ENCODE results near the gene INMT.

INMT gene

GRCh38 chr7:30800785-30801252 is 48.9 kb downstream of the INMT start:
- no peak overlapping the region for H4K8ac ChIP-seq (ENCODE audit: low read depth, low read length)
- no peak overlapping the region for H3K4me2 ChIP-seq (ENCODE audit: low read length)
- H2BK5ac ChIP-seq (ENCODE audit: low read length), result no peak overlapping the region
- H2BK15ac ChIP-seq (replicated peaks; ENCODE audit: low read depth), result no peak overlapping the region
- WGBS (ENCODE audit: extremely low coverage, insufficient coverage, low lambda C conversion rate), result no CpG with 5 or more reads among the region's 6 CpGs
- H2AK5ac ChIP-seq (ENCODE audit: low read length), result no peak overlapping the region
- H3K79me1 ChIP-seq (ENCODE audit: low read length), result no peaks in the 10 kb centered on the region
- no peak overlapping the region for H2BK120ac ChIP-seq (ENCODE audit: low read depth, low read length)
- no peak overlapping the region for H3K23ac ChIP-seq (ENCODE audit: low read length)
- no peak overlapping the region for H3K4ac ChIP-seq (ENCODE audit: low read depth, low read length)
- no peak overlapping the region for H3K18ac ChIP-seq (ENCODE audit: low read length)
- no peaks in the 10 kb centered on the region for H3K4me1 ChIP-seq (ENCODE audit: control insufficient read depth, low read depth, low read length)
- H3K9ac ChIP-seq (ENCODE audit: low read length), result no peak overlapping the region
- H3K36me3 ChIP-seq (ENCODE audit: control insufficient read depth, insufficient read depth, low read length), result no peaks in the 10 kb centered on the region
- H3K56ac ChIP-seq (ENCODE audit: low read length), result no peak overlapping the region
- peak; percentile 74 for DNase-seq
- H3K27ac ChIP-seq (ENCODE audit: low read depth, low read length), result no peak overlapping the region
- no peak overlapping the region for H4K5ac ChIP-seq (ENCODE audit: low read length)
- no peak overlapping the region for H3K4me3 ChIP-seq (ENCODE audit: low read length)
- no peaks in the 10 kb centered on the region for H3K27me3 ChIP-seq (ENCODE audit: insufficient read depth, low read length, poor library complexity)
- H3K79me2 ChIP-seq (ENCODE audit: control insufficient read depth, insufficient read depth, low read length), result no peaks in the 10 kb centered on the region

GRCh38 chr7:30802812-30803211 is 50.9 kb downstream of the INMT start:
- H2BK15ac ChIP-seq (replicated peaks; ENCODE audit: low read depth), result no peak overlapping the region
- no peak overlapping the region for H4K5ac ChIP-seq (ENCODE audit: low read length)
- WGBS (ENCODE audit: extremely low coverage, insufficient coverage, low lambda C conversion rate), result 100% methylated on average over 2 of the region's 4 CpGs

GRCh38 chr7:30804078-30804661 is 52.2 kb downstream of the INMT start:
- Histone ChIP-seq H3K4me3 (ENCODE audit: low read length) (no peak overlapping the region), H3K23ac (ENCODE audit: low read length) (no peak overlapping the region), H3K36me3 (ENCODE audit: control insufficient read depth, insufficient read depth, low read length) (no peaks in the 10 kb centered on the region), H3K18ac (ENCODE audit: low read length) (no peak overlapping the region), H2BK120ac (ENCODE audit: low read depth, low read length) (no peak overlapping the region), H3K27me3 (ENCODE audit: insufficient read depth, low read length, poor library complexity) (no peaks in the 10 kb centered on the region), H2BK15ac (replicated peaks; ENCODE audit: low read depth) (no peak overlapping the region), H3K79me1 (ENCODE audit: low read length) (no peaks in the 10 kb centered on the region), H2BK5ac (ENCODE audit: low read length) (no peak overlapping the region), H3K27ac (ENCODE audit: low read depth, low read length) (no peak overlapping the region), H3K4me1 (ENCODE audit: control insufficient read depth, low read depth, low read length) (no peaks in the 10 kb centered on the region), H3K79me2 (ENCODE audit: control insufficient read depth, insufficient read depth, low read length) (no peaks in the 10 kb centered on the region), H2AK5ac (ENCODE audit: low read length) (no peak overlapping the region), H3K56ac (ENCODE audit: low read length) (no peak overlapping the region), H3K4me2 (ENCODE audit: low read length) (no peak overlapping the region), H3K4ac (ENCODE audit: low read depth, low read length) (no peak overlapping the region), H4K5ac (ENCODE audit: low read length) (no peak overlapping the region), H3K9ac (ENCODE audit: low read length) (no peak overlapping the region), H4K8ac (ENCODE audit: low read depth, low read length) (no peak overlapping the region)
- DNase-seq, result no peak
- no CpG with 5 or more reads among the region's 3 CpGs for WGBS (ENCODE audit: extremely low coverage, insufficient coverage, low lambda C conversion rate)

More at GRCh38 chr7:30802812-30803211, 50.9 kb downstream of the INMT start:
- no peak overlapping the region for H3K27ac ChIP-seq (ENCODE audit: low read depth, low read length)
- no peak overlapping the region for H3K56ac ChIP-seq (ENCODE audit: low read length)
- H3K4me3 ChIP-seq (ENCODE audit: low read length), result no peak overlapping the region
- no peak overlapping the region for H3K4ac ChIP-seq (ENCODE audit: low read depth, low read length)
- no peak for DNase-seq
- H3K36me3 ChIP-seq (ENCODE audit: control insufficient read depth, insufficient read depth, low read length), result no peaks in the 10 kb centered on the region
- H2AK5ac ChIP-seq (ENCODE audit: low read length), result no peak overlapping the region
- H3K79me1 ChIP-seq (ENCODE audit: low read length), result no peaks in the 10 kb centered on the region
- H3K4me1 ChIP-seq (ENCODE audit: control insufficient read depth, low read depth, low read length), result no peaks in the 10 kb centered on the region
- H2BK120ac ChIP-seq (ENCODE audit: low read depth, low read length), result no peak overlapping the region
- no peak overlapping the region for H3K18ac ChIP-seq (ENCODE audit: low read length)
- H3K27me3 ChIP-seq (ENCODE audit: insufficient read depth, low read length, poor library complexity), result no peaks in the 10 kb centered on the region
- H4K8ac ChIP-seq (ENCODE audit: low read depth, low read length), result no peak overlapping the region
- no peak overlapping the region for H3K9ac ChIP-seq (ENCODE audit: low read length)
- no peak overlapping the region for H2BK5ac ChIP-seq (ENCODE audit: low read length)
- no peaks in the 10 kb centered on the region for H3K79me2 ChIP-seq (ENCODE audit: control insufficient read depth, insufficient read depth, low read length)
- H3K4me2 ChIP-seq (ENCODE audit: low read length), result no peak overlapping the region
- no peak overlapping the region for H3K23ac ChIP-seq (ENCODE audit: low read length)

GRCh38 chr7:30805081-30805691 is 53.3 kb downstream of the INMT start:
- H3K4ac ChIP-seq (ENCODE audit: low read depth, low read length), result no peak overlapping the region
- no peak overlapping the region for H3K56ac ChIP-seq (ENCODE audit: low read length)
- no peak for DNase-seq
- H3K79me1 ChIP-seq (ENCODE audit: low read length), result no peaks in the 10 kb centered on the region
- no peak overlapping the region for H3K23ac ChIP-seq (ENCODE audit: low read length)
- no peak overlapping the region for H2BK5ac ChIP-seq (ENCODE audit: low read length)
- H4K5ac ChIP-seq (ENCODE audit: low read length), result no peak overlapping the region
- H3K4me2 ChIP-seq (ENCODE audit: low read length), result no peak overlapping the region
- H4K8ac ChIP-seq (ENCODE audit: low read depth, low read length), result no peak overlapping the region
- no peaks in the 10 kb centered on the region for H3K36me3 ChIP-seq (ENCODE audit: control insufficient read depth, insufficient read depth, low read length)
- no peaks in the 10 kb centered on the region for H3K27me3 ChIP-seq (ENCODE audit: insufficient read depth, low read length, poor library complexity)
- no peaks in the 10 kb centered on the region for H3K4me1 ChIP-seq (ENCODE audit: control insufficient read depth, low read depth, low read length)
- no peaks in the 10 kb centered on the region for H3K79me2 ChIP-seq (ENCODE audit: control insufficient read depth, insufficient read depth, low read length)
- WGBS (ENCODE audit: extremely low coverage, insufficient coverage, low lambda C conversion rate), result no CpG with 5 or more reads among the region's 9 CpGs
- no peak overlapping the region for H3K9ac ChIP-seq (ENCODE audit: low read length)
- no peak overlapping the region for H2BK15ac ChIP-seq (replicated peaks; ENCODE audit: low read depth)
- H3K27ac ChIP-seq (ENCODE audit: low read depth, low read length), result no peak overlapping the region
- H3K18ac ChIP-seq (ENCODE audit: low read length), result no peak overlapping the region
- H2BK120ac ChIP-seq (ENCODE audit: low read depth, low read length), result no peak overlapping the region
- no peak overlapping the region for H3K4me3 ChIP-seq (ENCODE audit: low read length)
- H2AK5ac ChIP-seq (ENCODE audit: low read length), result no peak overlapping the region

GRCh38 chr7:30805931-30806330 is 54.0 kb downstream of the INMT start:
- Histone ChIP-seq H3K23ac (ENCODE audit: low read length) (no peak overlapping the region), H3K79me2 (ENCODE audit: control insufficient read depth, insufficient read depth, low read length) (no peaks in the 10 kb centered on the region), H3K4me3 (ENCODE audit: low read length) (no peak overlapping the region), H2BK120ac (ENCODE audit: low read depth, low read length) (no peak overlapping the region), H3K27ac (ENCODE audit: low read depth, low read length) (no peak overlapping the region), H2BK5ac (ENCODE audit: low read length) (no peak overlapping the region), H3K79me1 (ENCODE audit: low read length) (no peaks in the 10 kb centered on the region), H3K36me3 (ENCODE audit: control insufficient read depth, insufficient read depth, low read length) (no peaks in the 10 kb centered on the region), H2AK5ac (ENCODE audit: low read length) (no peak overlapping the region), H3K18ac (ENCODE audit: low read length) (no peak overlapping the region), H3K4me2 (ENCODE audit: low read length) (no peak overlapping the region), H3K56ac (ENCODE audit: low read length) (no peak overlapping the region), H2BK15ac (replicated peaks; ENCODE audit: low read depth) (no peak overlapping the region), H4K5ac (ENCODE audit: low read length) (no peak overlapping the region), H3K9ac (ENCODE audit: low read length) (no peak overlapping the region), H3K27me3 (ENCODE audit: insufficient read depth, low read length, poor library complexity) (no peaks in the 10 kb centered on the region), H3K4me1 (ENCODE audit: control insufficient read depth, low read depth, low read length) (no peaks in the 10 kb centered on the region), H4K8ac (ENCODE audit: low read depth, low read length) (no peak overlapping the region), H3K4ac (ENCODE audit: low read depth, low read length) (no peak overlapping the region)
- no peak for DNase-seq
- no CpG with 5 or more reads among the region's 6 CpGs for WGBS (ENCODE audit: extremely low coverage, insufficient coverage, low lambda C conversion rate)
